ENCODE measurements around the gene ADAMTS12. TPM values are rescaled to one million over a fixed set of nuclear protein-coding genes. Genes with fewer than 3 reads are reported as not detected.

Gene ADAMTS12
- total RNA-seq, 1 experiment from 2014 or later, result 0.15 TPM

- H3K9me3 ChIP-seq (ENCODE audit: control insufficient read depth, insufficient read depth, low read depth, low read length), result no peaks in the 10 kb centered on the region
- TF ChIP-seq CTCF (IDR thresholded peaks at IDR 0.05), result no peak
- TF ChIP-seq POLR2AphosphoS5 (IDR thresholded peaks at IDR 0.05; ENCODE audit: low read depth, low read length), result no peak
- TF ChIP-seq TCF7L2 (IDR thresholded peaks at IDR 0.05; ENCODE audit: low read depth, low read length), result no peak
- no peak for TF ChIP-seq SIN3A (IDR thresholded peaks at IDR 0.05; ENCODE audit: borderline replicate concordance, insufficient read depth, low read depth, low read length)
- TF ChIP-seq REST (IDR thresholded peaks at IDR 0.05; ENCODE audit: insufficient read depth in 1 of 2, low read depth in 2 of 2, low read length in 1 of 2), result no peak
- intact Hi-C loops (cut with micrococcal nuclease; ENCODE audit: unreplicated experiment), result no loop called here
- no peak overlapping the region for H3K4me3 ChIP-seq (ENCODE audit: low read depth in 2 of 2, low read length in 2 of 2)
- H3K27me3 ChIP-seq (ENCODE audit: control insufficient read depth, insufficient read depth, low read length), result no peaks in the 10 kb centered on the region
- no peak for ATAC-seq
- H3K4me1 ChIP-seq (ENCODE audit: control insufficient read depth, insufficient read depth, low read length), result no peaks in the 10 kb centered on the region
- CTCF ChIA-PET, result interaction anchor here (0.7 kb wide), 1 partner anchor 486 kb away, joined by 3 read pairs; no protein-coding TSS in a partner anchor
- BruUV-seq (replicated peaks), result no TSS peak
- no peak for DNase-seq (ENCODE audit: low read depth, low spot score)
- H3K27ac ChIP-seq (ENCODE audit: low read length), result no peak overlapping the region
- in situ Hi-C loops (cut with HindIII; ENCODE audit: low pct_unique_long_range_greater_than_20kb, low sequenced_read_pairs), result no loop called here
- no peaks in the 10 kb centered on the region for H3K36me3 ChIP-seq (ENCODE audit: control insufficient read depth, insufficient read depth, low read length)
- POLR2A ChIA-PET, result no interaction called here
Observed at GRCh38 chr5:33489481-33490067, 402.2 kb downstream of the ADAMTS12 start.

- DNase-seq (ENCODE audit: low read depth, low spot score) (no peak), ATAC-seq (no peak)
- in situ Hi-C loops (cut with HindIII; ENCODE audit: low pct_unique_long_range_greater_than_20kb, low sequenced_read_pairs), result no loop called here
- H3K9me3 ChIP-seq (ENCODE audit: control insufficient read depth, insufficient read depth, low read depth, low read length), result no peaks in the 10 kb centered on the region
- H3K4me3 ChIP-seq (ENCODE audit: low read depth in 2 of 2, low read length in 2 of 2), result no peak overlapping the region
- TF ChIP-seq POLR2AphosphoS5 (IDR thresholded peaks at IDR 0.05; ENCODE audit: low read depth, low read length) (no peak), CTCF (IDR thresholded peaks at IDR 0.05) (no peak), REST (IDR thresholded peaks at IDR 0.05; ENCODE audit: insufficient read depth in 1 of 2, low read depth in 2 of 2, low read length in 1 of 2) (no peak), SIN3A (IDR thresholded peaks at IDR 0.05; ENCODE audit: borderline replicate concordance, insufficient read depth, low read depth, low read length) (no peak), TCF7L2 (IDR thresholded peaks at IDR 0.05; ENCODE audit: low read depth, low read length) (no peak)
- ChIA-PET POLR2A (no interaction called here), CTCF (interaction anchor here (0.7 kb wide), 1 partner anchor 485 kb away, joined by 3 read pairs; no protein-coding TSS in a partner anchor)
- no peaks in the 10 kb centered on the region for H3K27me3 ChIP-seq (ENCODE audit: control insufficient read depth, insufficient read depth, low read length)
- H3K36me3 ChIP-seq (ENCODE audit: control insufficient read depth, insufficient read depth, low read length), result no peaks in the 10 kb centered on the region
- no peak overlapping the region for H3K27ac ChIP-seq (ENCODE audit: low read length)
- intact Hi-C loops (cut with micrococcal nuclease; ENCODE audit: unreplicated experiment), result no loop called here
- no peaks in the 10 kb centered on the region for H3K4me1 ChIP-seq (ENCODE audit: control insufficient read depth, insufficient read depth, low read length)
- no TSS peak for BruUV-seq (replicated peaks)
Observed at GRCh38 chr5:33488558-33489355, 403.0 kb downstream of the ADAMTS12 start.
